Hepatocyte (in vitro differentiated cells): ENCODE results near the gene PITPNB. TPM values are rescaled to one million over a fixed set of nuclear protein-coding genes. Genes with fewer than 3 reads are reported as not detected.
A peak's percentile ranks its signal among the peaks of the same experiment; 100 is the strongest.

Experiments used
- DNase-seq: peaks from one replicate; pipeline ENCODE4 v3.0.0-alpha.2; 2016; ENCODE audit warnings: low spot score
- H2AFZ ChIP-seq: fragments of 200-600 bp; sonication (generic); 2 replicates; pipeline ENCODE4 v1.6.0; 2016; ENCODE audit warnings: antibody characterized with exemption, mild to moderate bottlenecking
- H3K27ac ChIP-seq: fragments of 200-600 bp; sonication (generic); 2 replicates; pipeline ENCODE4 v1.5.1; 2016; ENCODE audit warnings: mild to moderate bottlenecking
- H3K27me3 ChIP-seq: fragments of 200-600 bp; sonication (generic); 2 replicates; pipeline ENCODE4 v1.6.1; 2016
- H3K36me3 ChIP-seq: fragments of 200-600 bp; sonication (generic); replicated peaks from 2 replicates; pipeline ENCODE4 v1.5.1; 2016; ENCODE audit warnings: low read depth; ENCODE audit not compliant: insufficient read depth
- H3K4me1 ChIP-seq: fragments of 200-600 bp; sonication (generic); 2 replicates; pipeline ENCODE4 v1.5.1; 2016; ENCODE audit warnings: mild to moderate bottlenecking, moderate library complexity; ENCODE audit not compliant: insufficient read depth
- H3K4me2 ChIP-seq: fragments of 200-600 bp; sonication (generic); 2 replicates; pipeline ENCODE4 v1.6.0; 2016
- H3K4me3 ChIP-seq: fragments of 200-600 bp; sonication (generic); 2 replicates; pipeline ENCODE4 v1.5.1; 2016; ENCODE audit warnings: mild to moderate bottlenecking
- H3K79me2 ChIP-seq: fragments of 200-600 bp; sonication (generic); 2 replicates; pipeline ENCODE4 v1.6.0; 2017; ENCODE audit warnings: mild to moderate bottlenecking
- H3K9me2 ChIP-seq: fragments of 200-600 bp; sonication (generic); replicated peaks from 2 replicates; pipeline ENCODE4 v1.6.0; 2017; ENCODE audit warnings: mild to moderate bottlenecking; ENCODE audit not compliant: insufficient read depth
- H3K9me3 ChIP-seq: fragments of 200-600 bp; sonication (generic); 2 replicates; pipeline ENCODE4 v1.5.1; 2016; ENCODE audit warnings: low read depth, mild to moderate bottlenecking
- H4K20me1 ChIP-seq: fragments of 200-600 bp; sonication (generic); 2 replicates; pipeline ENCODE4 v1.6.0; 2016; ENCODE audit warnings: mild to moderate bottlenecking; ENCODE audit not compliant: insufficient read depth, poor library complexity, severe bottlenecking
- EZH2 ChIP-seq: fragments of 200-600 bp; sonication (generic); IDR thresholded peaks from 2 replicates; pipeline ENCODE4 v1.6.1; 2016; ENCODE audit warnings: antibody characterized with exemption, mild to moderate bottlenecking, borderline replicate concordance
- EZH2phosphoT487 ChIP-seq: fragments of 200-600 bp; sonication (generic); IDR thresholded peaks from one replicate; pipeline ENCODE4 v1.6.1; 2018; ENCODE audit warnings: antibody characterized with exemption, mild to moderate bottlenecking, low read depth, moderate library complexity; ENCODE audit not compliant: unreplicated experiment, severe bottlenecking
- WGBS: methylation state at CpG from one replicate; pipeline ENCODE4 v1.1.6; 2016; ENCODE audit warnings: low lambda C conversion rate; ENCODE audit errors: missing lambda C conversion rate; 5-methylcytosine and 5-hydroxymethylcytosine counted together
- polyA plus RNA-seq: library from polyadenylated mRNA; unstranded; fragments of >200 nt; fragmentation: Nextera tagmentation; extraction: Ambion mirVana; gene quantifications from 2 replicates; pipeline ENCODE4 v1.2.1, GENCODE V29; 2016
- total RNA-seq: library from RNA; depleted of rRNA; stranded (reverse); fragments of >200 nt; gene quantifications from 2 replicates; pipeline ENCODE4 v1.2.3, GENCODE V29; 2014
- TF ChIP-seq, protein P1 (sequence below): fragments of 200-600 bp; sonication (generic); IDR thresholded peaks from 2 replicates; pipeline ENCODE4 v1.5.1; 2016; ENCODE audit warnings: antibody characterized with exemption, mild to moderate bottlenecking; ENCODE audit not compliant: poor library complexity

PITPNB gene
- total and polyA plus RNA-seq, 2 experiments from 2014 or later, result 38.7 to 49.3 TPM

GRCh38 chr22:27927608-27928007 is 8.6 kb upstream of the PITPNB start:
- WGBS, result 96% methylated on average over 1 of the region's 1 CpG
- no peak for DNase-seq
- Histone ChIP-seq H3K4me1 (no peaks in the 10 kb centered on the region), H3K79me2 (peaks cover 43% of the 10 kb centered on the region), H2AFZ (no peak overlapping the region), H3K36me3 (no peaks in the 10 kb centered on the region), H3K27me3 (no peaks in the 10 kb centered on the region), H3K9me3 (no peaks in the 10 kb centered on the region), H3K9me2 (no peaks in the 10 kb centered on the region), H3K4me3 (no peak overlapping the region), H3K4me2 (no peak overlapping the region), H3K27ac (no peak overlapping the region), H4K20me1 (no peaks in the 10 kb centered on the region)
- TF ChIP-seq EZH2 (no peak), EZH2phosphoT487 (no peak)
- TF ChIP-seq, protein P1, sequence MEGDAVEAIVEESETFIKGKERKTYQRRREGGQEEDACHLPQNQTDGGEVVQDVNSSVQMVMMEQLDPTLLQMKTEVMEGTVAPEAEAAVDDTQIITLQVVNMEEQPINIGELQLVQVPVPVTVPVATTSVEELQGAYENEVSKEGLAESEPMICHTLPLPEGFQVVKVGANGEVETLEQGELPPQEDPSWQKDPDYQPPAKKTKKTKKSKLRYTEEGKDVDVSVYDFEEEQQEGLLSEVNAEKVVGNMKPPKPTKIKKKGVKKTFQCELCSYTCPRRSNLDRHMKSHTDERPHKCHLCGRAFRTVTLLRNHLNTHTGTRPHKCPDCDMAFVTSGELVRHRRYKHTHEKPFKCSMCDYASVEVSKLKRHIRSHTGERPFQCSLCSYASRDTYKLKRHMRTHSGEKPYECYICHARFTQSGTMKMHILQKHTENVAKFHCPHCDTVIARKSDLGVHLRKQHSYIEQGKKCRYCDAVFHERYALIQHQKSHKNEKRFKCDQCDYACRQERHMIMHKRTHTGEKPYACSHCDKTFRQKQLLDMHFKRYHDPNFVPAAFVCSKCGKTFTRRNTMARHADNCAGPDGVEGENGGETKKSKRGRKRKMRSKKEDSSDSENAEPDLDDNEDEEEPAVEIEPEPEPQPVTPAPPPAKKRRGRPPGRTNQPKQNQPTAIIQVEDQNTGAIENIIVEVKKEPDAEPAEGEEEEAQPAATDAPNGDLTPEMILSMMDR, result no peak

DNA sequence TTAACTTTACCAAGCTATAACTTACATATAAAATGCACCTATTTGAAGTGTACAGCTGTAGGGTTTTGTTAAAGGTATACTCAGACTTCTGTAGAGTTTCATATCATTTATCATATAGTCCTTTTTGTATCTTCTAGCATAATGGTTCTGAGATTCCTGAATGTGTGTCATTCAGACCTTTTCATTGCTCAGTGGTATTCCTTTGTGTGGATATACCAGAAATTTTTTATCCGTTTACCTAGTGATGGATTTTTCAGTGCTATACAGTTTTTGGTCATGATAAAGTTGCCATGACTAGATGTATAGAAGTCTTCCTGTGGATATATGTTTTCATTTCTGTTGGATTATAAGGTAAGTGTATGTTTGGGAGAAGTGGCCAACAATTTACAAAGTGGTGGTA is 6.3 kb upstream of the PITPNB start:
- Histone ChIP-seq H3K9me3 (no peaks in the 10 kb centered on the region), H3K27me3 (no peaks in the 10 kb centered on the region), H3K4me2 (no peak overlapping the region), H3K9me2 (no peaks in the 10 kb centered on the region), H3K27ac (no peak overlapping the region), H4K20me1 (no peaks in the 10 kb centered on the region), H3K4me3 (no peak overlapping the region), H3K4me1 (peaks cover 8% of the 10 kb centered on the region), H3K36me3 (no peaks in the 10 kb centered on the region), H3K79me2 (peaks cover 62% of the 10 kb centered on the region), H2AFZ (no peak overlapping the region)
- no peak for DNase-seq
- WGBS, result 96% methylated on average over 1 of the region's 1 CpG
- TF ChIP-seq EZH2phosphoT487 (no peak), EZH2 (no peak)
- TF ChIP-seq, protein P1, result no peak

- H3K9me2 ChIP-seq, result no peaks in the 10 kb centered on the region
- no peaks in the 10 kb centered on the region for H3K36me3 ChIP-seq
- TF ChIP-seq EZH2 (no peak), EZH2phosphoT487 (no peak)
- TF ChIP-seq, protein P1, result no peak
- H2AFZ ChIP-seq, result peak overlapping the region; percentile 72
- H3K4me3 ChIP-seq, result peak overlapping the region; percentile 64
- DNase-seq, result peak; percentile 57
- 28% methylated on average over 12 of the region's 12 CpGs for WGBS
- H3K79me2 ChIP-seq, result peaks cover 75% of the 10 kb centered on the region
- H3K27me3 ChIP-seq, result no peaks in the 10 kb centered on the region
- no peaks in the 10 kb centered on the region for H3K9me3 ChIP-seq
- H3K4me2 ChIP-seq, result peak overlapping the region; percentile 88
- H3K27ac ChIP-seq, result peak overlapping the region; percentile 97
- peaks cover 30% of the 10 kb centered on the region for H3K4me1 ChIP-seq
- H4K20me1 ChIP-seq, result peaks cover 34% of the 10 kb centered on the region
Observed at GRCh38 chr22:27919942-27920755, 1.1 kb upstream of the PITPNB start.
